DOHH2 (cell line): Measurements from ENCODE around the gene GGACT.
A peak's percentile ranks its signal among the peaks of the same experiment; 100 is the strongest.

ENCODE experiments used
- EZH2phosphoT487 ChIP-seq: fragments of 200-600 bp; sonication (generic); IDR thresholded peaks from 2 replicates; pipeline ENCODE4 v1.6.1; 2017; ENCODE audit warnings: borderline replicate concordance, mild to moderate bottlenecking, antibody characterized with exemption, low read length, moderate library complexity, mixed read lengths
- TF ChIP-seq, protein P1 (sequence below): fragments of 200-600 bp; sonication (generic); IDR thresholded peaks from one replicate; pipeline ENCODE4 v1.5.1; 2014; ENCODE audit warnings: antibody characterized with exemption, mild to moderate bottlenecking, low read depth, low read length; ENCODE audit not compliant: poor library complexity, severe bottlenecking

DNA sequence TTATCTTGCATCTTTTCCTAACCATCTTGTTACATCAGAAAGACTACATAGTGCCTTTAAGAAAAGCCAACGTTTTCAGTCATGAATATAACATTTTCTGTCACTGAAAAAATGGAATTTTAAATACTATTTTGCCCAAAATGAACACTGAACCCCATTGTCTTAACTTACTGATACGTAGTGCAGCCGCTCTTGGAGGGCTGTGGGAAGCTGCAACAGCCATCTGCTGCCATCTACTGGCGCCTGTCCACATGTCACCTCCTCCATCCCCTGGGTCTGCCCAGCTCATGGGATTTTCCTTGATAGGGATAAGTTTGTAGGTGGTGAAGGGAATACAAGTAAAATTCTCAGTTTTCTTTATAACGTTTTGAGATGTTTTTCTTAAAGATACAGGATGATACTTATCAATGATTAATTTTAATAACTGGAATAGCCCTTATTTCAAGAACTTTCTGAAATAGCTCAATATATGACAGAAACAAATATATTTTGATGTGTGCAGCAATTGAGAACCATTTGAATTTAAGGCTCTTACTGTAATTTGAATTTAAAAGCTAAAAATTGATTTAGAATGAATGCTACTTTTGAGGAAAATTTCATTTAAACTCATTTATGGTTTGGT, 73.7 kb downstream of the GGACT start:
- TF ChIP-seq, protein P1, sequence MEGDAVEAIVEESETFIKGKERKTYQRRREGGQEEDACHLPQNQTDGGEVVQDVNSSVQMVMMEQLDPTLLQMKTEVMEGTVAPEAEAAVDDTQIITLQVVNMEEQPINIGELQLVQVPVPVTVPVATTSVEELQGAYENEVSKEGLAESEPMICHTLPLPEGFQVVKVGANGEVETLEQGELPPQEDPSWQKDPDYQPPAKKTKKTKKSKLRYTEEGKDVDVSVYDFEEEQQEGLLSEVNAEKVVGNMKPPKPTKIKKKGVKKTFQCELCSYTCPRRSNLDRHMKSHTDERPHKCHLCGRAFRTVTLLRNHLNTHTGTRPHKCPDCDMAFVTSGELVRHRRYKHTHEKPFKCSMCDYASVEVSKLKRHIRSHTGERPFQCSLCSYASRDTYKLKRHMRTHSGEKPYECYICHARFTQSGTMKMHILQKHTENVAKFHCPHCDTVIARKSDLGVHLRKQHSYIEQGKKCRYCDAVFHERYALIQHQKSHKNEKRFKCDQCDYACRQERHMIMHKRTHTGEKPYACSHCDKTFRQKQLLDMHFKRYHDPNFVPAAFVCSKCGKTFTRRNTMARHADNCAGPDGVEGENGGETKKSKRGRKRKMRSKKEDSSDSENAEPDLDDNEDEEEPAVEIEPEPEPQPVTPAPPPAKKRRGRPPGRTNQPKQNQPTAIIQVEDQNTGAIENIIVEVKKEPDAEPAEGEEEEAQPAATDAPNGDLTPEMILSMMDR: peak; percentile 82
- no peak for TF ChIP-seq EZH2phosphoT487
